Measurements from ENCODE around the gene PRKN.

Gene PRKN

GRCh38 chr6:161748535-161749416 is 978.8 kb downstream of the PRKN start:
- TF ChIP-seq ZNF549 (tag by site-specific recombination; IDR thresholded peaks at IDR 0.05) (peak; percentile 78), CTCF (tag by site-specific recombination; IDR thresholded peaks at IDR 0.05) (0 out of 2 replicates have a peak, but pooled peaks have one; percentile 29), MEIS1 (CRISPR knock-in tag; IDR thresholded peaks at IDR 0.05; ENCODE audit: borderline replicate concordance) (no peak), ZNF654 (tag by site-specific recombination; IDR thresholded peaks at IDR 0.05; ENCODE audit: low read depth) (peak; percentile 35)
- no peaks in the 10 kb centered on the region for H3K4me1 ChIP-seq (ENCODE audit: control insufficient read depth, insufficient read depth, low read length)
- POLR2A ChIA-PET: no interaction called here
- H3K4me3 ChIP-seq (ENCODE audit: low read depth, low read length): no peak overlapping the region
- no peaks in the 10 kb centered on the region for H3K9me3 ChIP-seq (ENCODE audit: control insufficient read depth, insufficient read depth, low read depth, low read length)
- H3K36me3 ChIP-seq (ENCODE audit: control insufficient read depth in 2 of 2, insufficient read depth in 1 of 2, low read length in 2 of 2): no peaks in the 10 kb centered on the region
- no peak overlapping the region for H3K27ac ChIP-seq (ENCODE audit: extremely low read depth, low read depth, low read length)
- CTCF ChIA-PET: interaction anchor here (0.6 to 3.0 kb wide), 26 partner anchors 8 to 1668 kb away, joined by 3 to 16 read pairs (median 4); no protein-coding TSS in a partner anchor

DNA sequence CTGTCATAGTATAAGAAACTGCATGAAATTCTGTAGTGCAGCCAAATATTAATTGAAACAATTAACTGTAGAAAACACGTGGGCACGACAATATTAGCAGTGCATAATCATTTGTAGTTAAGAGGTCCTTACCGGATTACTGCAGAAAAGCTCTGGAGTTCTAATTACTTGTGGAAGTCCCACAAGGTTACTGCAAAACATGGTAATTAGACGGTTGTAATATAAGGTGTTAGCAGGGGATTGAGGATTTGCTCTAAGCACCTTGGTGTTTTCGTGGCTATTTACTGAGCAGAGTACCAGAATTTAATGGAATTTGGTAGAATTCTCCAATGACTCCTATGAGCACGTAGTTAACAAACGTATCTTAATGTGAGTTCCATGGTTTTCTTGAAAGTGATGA is 980.1 kb downstream of the PRKN start:
- POLR2A ChIA-PET: interaction anchor here (0.7 kb wide), 1 partner anchor 520 kb away, joined by 3 read pairs; no protein-coding TSS in a partner anchor
- Histone ChIP-seq H3K9me3 (ENCODE audit: control insufficient read depth, insufficient read depth, low read depth, low read length) (no peaks in the 10 kb centered on the region), H3K36me3 (ENCODE audit: control insufficient read depth in 2 of 2, insufficient read depth in 1 of 2, low read length in 2 of 2) (no peaks in the 10 kb centered on the region), H3K4me1 (ENCODE audit: control insufficient read depth, insufficient read depth, low read length) (no peaks in the 10 kb centered on the region), H3K4me3 (ENCODE audit: low read depth, low read length) (no peak overlapping the region), H3K27ac (ENCODE audit: extremely low read depth, low read depth, low read length) (no peak overlapping the region)
- TF ChIP-seq ZNF335 (tag by site-specific recombination; conservative IDR thresholded peaks at IDR 0.05) (no peak), ZNF211 (tag by site-specific recombination; IDR thresholded peaks at IDR 0.05; ENCODE audit: low read depth) (no peak), ZNF629 (tag by site-specific recombination; IDR thresholded peaks at IDR 0.05) (no peak), BCL11B (tag by site-specific recombination; IDR thresholded peaks at IDR 0.05; ENCODE audit: low read depth) (no peak), SP2 (tag by site-specific recombination; IDR thresholded peaks at IDR 0.05) (no peak), ZEB2 (tag by site-specific recombination; IDR thresholded peaks at IDR 0.05) (no peak), PRDM1 (tag by site-specific recombination; IDR thresholded peaks at IDR 0.05) (no peak), ZNF610 (tag by site-specific recombination; IDR thresholded peaks at IDR 0.05; ENCODE audit: borderline replicate concordance) (no peak)
- TF ChIP-seq, protein P1, sequence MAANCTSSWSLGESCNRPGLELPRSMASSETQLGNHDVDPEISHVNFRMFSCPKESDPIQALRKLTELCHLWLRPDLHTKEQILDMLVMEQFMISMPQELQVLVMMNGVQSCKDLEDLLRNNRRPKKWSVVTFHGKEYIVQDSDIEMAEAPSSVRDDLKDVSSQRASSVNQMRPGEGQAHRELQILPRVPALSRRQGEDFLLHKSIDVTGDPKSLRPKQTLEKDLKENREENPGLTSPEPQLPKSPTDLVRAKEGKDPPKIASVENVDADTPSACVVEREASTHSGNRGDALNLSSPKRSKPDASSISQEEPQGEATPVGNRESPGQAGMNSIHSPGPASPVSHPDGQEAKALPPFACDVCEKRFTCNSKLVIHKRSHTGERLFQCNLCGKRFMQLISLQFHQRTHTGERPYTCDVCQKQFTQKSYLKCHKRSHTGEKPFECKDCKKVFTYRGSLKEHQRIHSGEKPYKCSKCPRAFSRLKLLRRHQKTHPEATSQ (tag by site-specific recombination; IDR thresholded peaks at IDR 0.05): no peak
- TF ChIP-seq, protein P2, sequence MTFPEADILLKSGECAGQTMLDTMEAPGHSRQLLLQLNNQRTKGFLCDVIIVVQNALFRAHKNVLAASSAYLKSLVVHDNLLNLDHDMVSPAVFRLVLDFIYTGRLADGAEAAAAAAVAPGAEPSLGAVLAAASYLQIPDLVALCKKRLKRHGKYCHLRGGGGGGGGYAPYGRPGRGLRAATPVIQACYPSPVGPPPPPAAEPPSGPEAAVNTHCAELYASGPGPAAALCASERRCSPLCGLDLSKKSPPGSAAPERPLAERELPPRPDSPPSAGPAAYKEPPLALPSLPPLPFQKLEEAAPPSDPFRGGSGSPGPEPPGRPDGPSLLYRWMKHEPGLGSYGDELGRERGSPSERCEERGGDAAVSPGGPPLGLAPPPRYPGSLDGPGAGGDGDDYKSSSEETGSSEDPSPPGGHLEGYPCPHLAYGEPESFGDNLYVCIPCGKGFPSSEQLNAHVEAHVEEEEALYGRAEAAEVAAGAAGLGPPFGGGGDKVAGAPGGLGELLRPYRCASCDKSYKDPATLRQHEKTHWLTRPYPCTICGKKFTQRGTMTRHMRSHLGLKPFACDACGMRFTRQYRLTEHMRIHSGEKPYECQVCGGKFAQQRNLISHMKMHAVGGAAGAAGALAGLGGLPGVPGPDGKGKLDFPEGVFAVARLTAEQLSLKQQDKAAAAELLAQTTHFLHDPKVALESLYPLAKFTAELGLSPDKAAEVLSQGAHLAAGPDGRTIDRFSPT (tag by site-specific recombination; IDR thresholded peaks at IDR 0.05): no peak
- TF ChIP-seq, protein P3, sequence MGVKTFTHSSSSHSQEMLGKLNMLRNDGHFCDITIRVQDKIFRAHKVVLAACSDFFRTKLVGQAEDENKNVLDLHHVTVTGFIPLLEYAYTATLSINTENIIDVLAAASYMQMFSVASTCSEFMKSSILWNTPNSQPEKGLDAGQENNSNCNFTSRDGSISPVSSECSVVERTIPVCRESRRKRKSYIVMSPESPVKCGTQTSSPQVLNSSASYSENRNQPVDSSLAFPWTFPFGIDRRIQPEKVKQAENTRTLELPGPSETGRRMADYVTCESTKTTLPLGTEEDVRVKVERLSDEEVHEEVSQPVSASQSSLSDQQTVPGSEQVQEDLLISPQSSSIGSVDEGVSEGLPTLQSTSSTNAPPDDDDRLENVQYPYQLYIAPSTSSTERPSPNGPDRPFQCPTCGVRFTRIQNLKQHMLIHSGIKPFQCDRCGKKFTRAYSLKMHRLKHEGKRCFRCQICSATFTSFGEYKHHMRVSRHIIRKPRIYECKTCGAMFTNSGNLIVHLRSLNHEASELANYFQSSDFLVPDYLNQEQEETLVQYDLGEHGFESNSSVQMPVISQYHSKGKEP (tag by site-specific recombination; IDR thresholded peaks at IDR 0.05): no peak
- CTCF ChIA-PET: interaction anchor here (0.6 to 3.0 kb wide), 9 partner anchors 10 to 354 kb away, joined by 3 to 16 read pairs (median 5); no protein-coding TSS in a partner anchor
